KOPT-K1 (cell line): Measurements from ENCODE around the gene HOXC10.

Experiments
- H3K27ac ChIP-seq: fragments of 200-600 bp; sonication (generic); 2 replicates; pipeline ENCODE4 v1.5.1; 2016; ENCODE audit warnings: antibody characterized with exemption, mild to moderate bottlenecking, low read depth, low read length; ENCODE audit not compliant: poor library complexity, severe bottlenecking
- H3K36me3 ChIP-seq: fragments of 200-600 bp; sonication (generic); 2 replicates; pipeline ENCODE4 v1.5.1; 2017; ENCODE audit warnings: antibody characterized with exemption, mild to moderate bottlenecking, low read length, moderate library complexity; ENCODE audit not compliant: insufficient read depth
- H3K9me3 ChIP-seq: fragments of 200-600 bp; sonication (generic); 2 replicates; pipeline ENCODE4 v1.5.1; 2017; ENCODE audit warnings: antibody characterized with exemption, low read length, mild to moderate bottlenecking; ENCODE audit not compliant: insufficient read depth, poor library complexity, severe bottlenecking

Gene HOXC10

GRCh38 chr12:53976823-53977595 lies 7.9 kb upstream of the HOXC10 start:
- H3K36me3 ChIP-seq: no peaks in the 10 kb centered on the region
- no peaks in the 10 kb centered on the region for H3K9me3 ChIP-seq
- no peak overlapping the region for H3K27ac ChIP-seq

DNA sequence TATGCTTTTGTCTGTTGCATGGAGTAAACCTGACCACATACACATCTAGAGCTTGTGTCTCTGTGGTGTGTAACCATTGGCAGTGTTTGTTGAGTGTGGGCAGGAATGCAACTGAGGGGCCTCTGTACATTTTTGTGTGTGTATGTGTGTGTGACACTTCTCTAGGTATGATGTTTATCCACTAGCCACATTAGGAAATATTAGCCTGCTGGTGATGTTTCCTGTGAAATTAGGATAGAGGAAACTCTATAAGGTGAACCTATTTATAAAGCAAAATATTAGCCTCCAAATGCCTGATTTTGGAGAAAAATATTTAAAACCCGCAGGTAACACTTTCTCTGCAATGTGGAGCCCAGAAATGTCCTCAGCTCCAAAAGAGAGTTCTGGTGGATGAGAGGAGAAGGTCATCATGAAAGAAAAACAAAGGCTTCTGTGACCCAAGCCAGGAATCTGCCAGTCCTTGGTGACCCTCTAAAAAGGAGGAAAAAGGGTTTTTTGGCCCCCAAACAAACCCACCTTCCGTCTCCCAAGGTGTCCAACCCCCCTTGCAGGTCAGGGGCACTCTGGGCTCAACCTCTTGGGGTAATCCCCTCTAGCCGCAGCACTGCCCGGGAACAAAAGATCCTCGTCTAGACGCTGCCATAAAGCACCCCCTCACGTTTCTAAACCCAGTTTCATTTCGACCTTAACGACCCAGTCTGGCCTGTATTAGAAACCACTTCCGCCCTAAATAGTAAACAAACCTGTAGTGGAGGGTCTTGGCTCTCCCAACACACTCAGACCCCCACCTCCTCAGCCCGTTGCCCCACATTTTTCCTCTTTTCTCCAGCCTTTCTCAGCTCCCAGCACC lies 7.1 kb upstream of the HOXC10 start:
- Histone ChIP-seq H3K36me3 (no peaks in the 10 kb centered on the region), H3K27ac (no peak overlapping the region), H3K9me3 (no peaks in the 10 kb centered on the region)

DNA sequence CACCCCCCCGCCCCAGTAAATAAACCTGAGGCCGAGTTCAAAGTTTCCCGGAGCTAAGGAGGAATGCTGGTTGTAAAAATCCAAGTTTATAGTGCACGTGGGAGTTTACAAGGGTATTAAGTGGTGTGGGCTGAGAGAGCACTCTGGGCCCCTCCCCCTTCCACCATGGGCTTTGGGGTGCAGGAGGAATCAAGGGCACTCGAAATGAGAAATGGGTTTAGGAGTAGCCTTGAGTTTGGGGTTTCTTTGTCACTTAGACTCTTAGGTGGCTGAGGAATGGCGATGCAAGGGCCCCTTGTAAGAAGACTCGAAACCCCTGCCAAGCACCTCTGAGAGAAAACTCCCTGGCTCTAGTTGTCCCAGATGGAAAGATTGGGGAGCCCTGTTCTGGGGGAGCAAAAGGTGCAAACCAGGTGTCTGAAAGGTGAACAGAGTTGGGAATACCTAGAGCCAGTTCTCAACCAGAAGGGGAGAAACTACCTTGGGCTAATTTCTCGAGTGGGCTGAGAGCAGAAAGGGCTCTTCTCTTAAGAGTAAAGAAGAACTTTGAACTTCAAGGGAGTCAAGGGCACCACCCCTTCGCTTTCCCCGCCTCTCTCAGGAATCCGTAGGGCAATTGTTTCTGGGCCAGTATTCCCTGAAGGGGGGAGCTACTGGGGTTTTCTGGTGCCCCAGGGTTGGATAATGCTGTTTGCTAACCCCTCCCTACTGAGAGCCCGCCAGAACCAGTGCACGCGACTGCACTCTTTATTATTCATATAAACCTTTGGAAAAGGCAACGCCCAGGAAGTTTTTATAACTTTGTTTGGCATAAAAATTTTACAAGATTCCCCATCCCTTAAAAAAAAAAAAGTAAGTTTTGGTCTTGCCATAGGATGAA lies 6.2 kb upstream of the HOXC10 start:
- Histone ChIP-seq H3K27ac (no peak overlapping the region), H3K36me3 (no peaks in the 10 kb centered on the region), H3K9me3 (no peaks in the 10 kb centered on the region)

- H3K9me3 ChIP-seq: no peaks in the 10 kb centered on the region
- no peaks in the 10 kb centered on the region for H3K36me3 ChIP-seq
- no peak overlapping the region for H3K27ac ChIP-seq
Measured at GRCh38 chr12:53980104-53980801, 4.7 kb upstream of the HOXC10 start.

DNA sequence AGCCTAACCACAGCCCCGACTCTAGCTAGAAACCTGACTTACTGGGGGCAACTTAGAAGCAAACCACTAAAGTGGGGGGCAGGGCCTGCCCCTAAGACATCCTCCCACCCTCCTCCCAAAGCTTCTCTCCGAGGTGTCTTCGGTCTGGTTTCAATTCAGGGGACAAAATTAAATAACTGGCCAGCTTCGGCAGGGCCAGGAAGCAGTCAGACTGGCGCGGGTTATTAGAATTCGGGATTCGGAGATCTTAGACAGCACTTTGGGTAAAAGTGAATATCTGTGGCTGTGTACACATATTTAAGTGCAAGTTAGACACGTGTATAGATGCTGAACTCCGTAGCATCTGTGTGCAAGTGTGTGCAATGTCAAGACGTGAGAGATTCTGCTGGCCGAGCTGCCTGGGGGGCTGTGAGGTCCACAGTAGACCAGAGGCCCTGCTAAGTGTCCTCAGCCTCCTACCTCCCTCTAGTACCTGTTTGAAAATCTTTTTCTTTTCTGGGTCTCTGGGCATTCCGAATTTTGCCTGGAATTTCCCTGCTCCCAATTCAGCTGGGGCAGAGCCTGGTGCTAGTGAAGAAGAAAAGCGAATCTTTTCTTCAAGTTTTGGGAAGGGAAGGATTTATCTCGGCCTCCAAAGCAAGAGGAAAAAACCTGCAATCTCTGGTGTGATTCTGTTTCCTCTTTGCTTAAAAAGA lies 4.0 kb upstream of the HOXC10 start:
- no peak overlapping the region for H3K27ac ChIP-seq
- no peaks in the 10 kb centered on the region for H3K9me3 ChIP-seq
- H3K36me3 ChIP-seq: no peaks in the 10 kb centered on the region

DNA sequence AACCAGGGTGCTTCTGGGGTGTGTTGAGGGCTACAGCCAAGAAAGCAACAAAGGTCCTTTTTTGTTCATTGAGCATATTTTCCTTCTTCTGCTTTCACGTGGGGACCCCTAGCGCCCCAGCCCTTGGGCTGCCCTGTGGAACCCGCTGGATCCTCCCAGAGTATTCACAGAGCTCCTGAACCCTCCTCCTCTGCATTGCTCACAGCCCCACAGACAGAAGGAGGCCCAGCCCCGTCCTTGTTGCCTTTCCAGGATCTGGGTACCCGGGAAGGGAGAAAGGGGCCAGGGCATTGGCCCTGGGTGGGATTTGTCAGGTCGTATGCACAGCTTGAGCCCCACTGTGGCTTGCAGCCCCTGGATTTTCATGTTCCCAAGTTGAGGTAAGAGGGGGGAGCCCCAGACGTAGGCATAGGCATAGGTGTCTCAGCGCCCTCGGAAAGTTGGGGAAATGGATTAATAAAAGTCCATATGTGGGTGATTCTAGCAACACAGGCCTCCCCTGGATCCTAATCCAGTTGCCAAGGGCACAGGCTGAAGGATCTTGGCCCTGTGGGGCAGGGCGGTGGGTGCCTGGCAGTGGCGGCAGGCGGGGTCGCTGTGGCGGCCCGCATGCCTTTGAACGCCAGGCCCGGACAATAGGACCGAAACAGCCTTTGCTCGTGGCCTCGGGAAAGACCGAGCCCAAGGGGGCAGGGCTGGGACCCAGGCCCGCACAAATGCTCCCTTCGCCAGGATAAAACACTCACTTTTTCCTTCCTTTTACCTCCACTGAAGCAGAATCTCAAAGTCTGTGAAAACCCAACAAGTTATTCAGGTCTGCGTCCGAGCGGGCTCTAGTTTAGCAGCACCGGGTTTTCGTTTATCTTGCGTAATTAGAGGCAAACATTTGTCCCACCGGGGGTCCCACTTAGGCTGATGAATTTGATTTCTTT lies 3.0 kb upstream of the HOXC10 start:
- Histone ChIP-seq H3K9me3 (no peaks in the 10 kb centered on the region), H3K36me3 (no peaks in the 10 kb centered on the region), H3K27ac (no peak overlapping the region)

DNA sequence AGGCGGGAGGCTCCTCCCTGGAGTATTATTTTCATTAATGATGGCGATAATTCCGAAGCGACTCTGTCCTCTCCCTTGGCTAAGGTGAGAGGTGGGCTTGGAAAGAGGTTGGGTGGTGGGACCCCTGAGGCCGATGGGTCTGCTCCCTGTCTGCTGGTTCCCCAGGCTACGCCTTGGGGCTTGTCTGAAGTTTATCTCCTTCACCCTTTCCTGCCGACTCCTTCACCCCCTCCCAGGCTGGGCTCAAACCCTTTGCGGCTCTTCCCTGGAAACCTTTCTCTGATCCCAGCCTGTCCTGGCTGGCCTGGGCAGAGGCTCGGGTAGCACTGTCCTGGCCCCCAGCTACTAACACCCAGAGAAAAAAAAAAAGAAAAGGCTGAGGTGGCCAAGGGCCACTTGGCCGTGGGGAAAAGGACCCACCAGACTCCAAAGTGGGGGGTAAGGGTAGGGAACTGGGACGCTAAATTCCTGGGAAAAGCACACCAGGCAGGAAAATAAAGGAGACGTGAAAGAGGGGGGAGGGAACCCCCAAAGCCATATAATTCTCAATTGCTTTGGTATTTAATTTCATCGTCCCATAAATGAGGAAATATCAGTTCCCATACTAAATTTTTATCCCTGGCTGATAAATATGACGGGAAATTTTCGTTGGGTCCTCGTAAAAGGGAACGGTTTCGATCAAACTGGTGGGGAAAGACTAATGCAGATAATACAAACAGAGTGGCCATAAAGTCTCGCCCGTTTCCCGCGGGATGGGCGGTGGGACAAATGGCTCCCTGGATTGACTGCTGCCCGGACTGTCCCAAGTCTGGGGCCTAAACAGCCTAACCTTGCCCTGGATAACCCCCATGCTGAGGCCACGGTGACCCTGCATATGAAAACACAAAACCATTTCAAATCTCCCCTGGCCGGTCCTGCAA lies 2.0 kb upstream of the HOXC10 start:
- no peaks in the 10 kb centered on the region for H3K36me3 ChIP-seq
- H3K27ac ChIP-seq: no peak overlapping the region
- H3K9me3 ChIP-seq: no peaks in the 10 kb centered on the region

DNA sequence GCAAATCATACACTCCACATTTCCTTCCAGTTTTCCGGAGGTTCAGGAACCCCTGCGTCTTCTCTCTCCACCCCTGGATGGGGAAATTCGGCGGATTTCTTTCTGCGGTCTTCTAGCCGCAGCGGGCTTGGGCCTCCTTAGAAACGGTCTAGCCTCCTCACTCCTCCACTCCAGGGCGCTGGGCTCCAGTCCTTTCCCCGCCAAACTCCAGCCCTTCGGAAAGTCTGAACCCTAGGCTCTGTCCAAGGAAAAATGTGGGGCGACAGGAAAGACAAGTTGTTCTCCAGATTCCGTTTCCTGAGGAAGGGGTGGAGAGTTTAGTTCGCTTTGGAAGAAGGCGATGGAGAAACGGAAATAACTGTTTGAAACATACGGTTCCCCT lies 1.4 kb upstream of the HOXC10 start:
- Histone ChIP-seq H3K27ac (no peak overlapping the region), H3K36me3 (no peaks in the 10 kb centered on the region)

DNA sequence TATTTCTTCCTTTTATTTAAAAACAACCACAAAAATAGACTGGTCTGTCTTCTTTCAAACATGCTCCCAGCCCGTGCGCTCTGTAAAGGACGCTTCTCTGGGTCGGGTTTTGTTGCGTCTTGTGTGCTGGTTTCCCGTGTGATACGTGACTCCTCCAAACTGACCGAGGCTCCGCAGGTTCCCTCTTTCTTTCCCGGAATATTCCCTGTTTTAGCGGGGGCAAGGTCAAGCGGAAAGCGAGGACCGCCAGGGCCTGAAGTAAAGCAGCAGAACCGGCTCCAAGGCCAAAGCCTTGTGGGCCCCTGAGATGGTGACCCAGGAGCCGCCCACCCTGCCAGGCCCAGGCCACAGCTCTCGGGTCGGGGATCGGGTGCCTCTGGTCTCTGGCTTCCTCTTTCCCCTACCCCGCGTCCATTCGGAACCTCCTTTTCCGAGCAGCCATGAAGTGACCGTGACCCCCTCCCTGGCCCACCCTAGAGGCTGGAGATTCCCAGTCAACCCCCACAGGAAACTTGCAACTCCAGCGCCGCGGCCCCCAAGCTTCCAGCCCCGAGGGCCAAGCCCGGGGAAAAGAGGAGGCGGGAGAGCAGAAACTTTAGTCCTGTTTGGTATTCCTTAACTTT lies 885 bp upstream of the HOXC10 start:
- H3K36me3 ChIP-seq: no peaks in the 10 kb centered on the region
- H3K27ac ChIP-seq: no peak overlapping the region
- H3K9me3 ChIP-seq: no peaks in the 10 kb centered on the region

More for the DNA sequence above, 1.4 kb upstream of the HOXC10 start:
- H3K9me3 ChIP-seq: no peaks in the 10 kb centered on the region

- H3K9me3 ChIP-seq: no peaks in the 10 kb centered on the region
- no peak overlapping the region for H3K27ac ChIP-seq
- no peaks in the 10 kb centered on the region for H3K36me3 ChIP-seq
Measured at GRCh38 chr12:53985692-53985993, 697 bp downstream of the HOXC10 start.

DNA sequence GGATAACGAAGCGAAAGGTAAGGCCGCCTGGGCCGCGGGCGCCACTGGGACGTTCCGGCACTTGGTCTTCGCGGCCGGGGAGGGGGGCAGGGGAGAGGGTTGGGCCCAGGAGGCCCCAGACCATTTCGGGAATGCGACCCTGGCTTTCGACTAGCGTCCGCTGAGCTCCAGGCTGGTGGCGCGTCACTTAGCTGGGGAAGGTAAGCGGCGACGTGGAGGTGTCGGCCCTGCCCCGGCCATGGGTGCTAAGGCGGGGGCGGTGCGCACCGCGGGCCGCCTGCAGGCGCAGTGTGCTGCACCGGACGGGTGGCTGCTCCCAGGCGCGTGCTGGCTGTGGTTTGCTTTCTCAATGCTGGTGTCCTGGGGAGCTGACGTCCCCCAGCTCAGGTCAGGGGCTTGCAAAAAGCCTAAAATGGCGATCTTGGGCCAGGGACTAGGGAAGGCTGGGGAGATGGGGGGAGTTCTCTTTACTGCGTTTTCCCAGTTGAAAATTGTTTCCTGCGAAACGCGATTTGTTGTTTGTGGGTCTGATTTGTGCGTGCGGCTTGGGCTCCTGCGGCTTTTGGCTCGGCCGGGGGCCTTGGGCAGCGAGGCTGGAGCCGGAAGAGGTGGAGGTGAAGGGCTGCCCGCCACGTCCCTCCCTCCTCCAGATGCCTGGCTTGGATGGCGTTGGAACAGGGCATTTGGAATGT lies 1.2 kb downstream of the HOXC10 start:
- no peaks in the 10 kb centered on the region for H3K9me3 ChIP-seq
- H3K36me3 ChIP-seq: no peaks in the 10 kb centered on the region
- no peak overlapping the region for H3K27ac ChIP-seq
